Ectodermal cell (in vitro differentiated cells): ENCODE results near the gene BIRC5.

Experiments
- H3K27ac ChIP-seq: 2 replicates; pipeline ENCODE4 v1.7.0; 2013; ENCODE audit warnings: mild to moderate bottlenecking, low read depth, low read length; ENCODE audit not compliant: insufficient read depth, poor library complexity, severe bottlenecking
- H3K27me3 ChIP-seq: 2 replicates; pipeline ENCODE4 v1.7.0; 2013; ENCODE audit warnings: mild to moderate bottlenecking, low read length; ENCODE audit not compliant: insufficient read depth, control insufficient read depth, poor library complexity, severe bottlenecking
- H3K36me3 ChIP-seq: one replicate; pipeline ENCODE4 v1.7.0; 2013; ENCODE audit warnings: low read length; ENCODE audit not compliant: control insufficient read depth, insufficient read depth
- H3K4me1 ChIP-seq: one replicate; pipeline ENCODE4 v1.7.0; 2013; ENCODE audit warnings: low read length; ENCODE audit not compliant: control insufficient read depth, insufficient read depth
- H3K4me3 ChIP-seq: 2 replicates; pipeline ENCODE4 v1.7.0; 2013; ENCODE audit warnings: low read depth, low read length, control low read depth; ENCODE audit not compliant: insufficient read depth
- H3K9me3 ChIP-seq: 2 replicates; pipeline ENCODE4 v1.7.0; 2013; ENCODE audit warnings: mild to moderate bottlenecking, low read length, moderate library complexity; ENCODE audit not compliant: control insufficient read depth
- WGBS, 2 experiments: methylation state at CpG; one replicate each; pipeline ENCODE4 v1.1.7; 2013; ENCODE audit warnings: missing lambda C conversion rate in 2 of 2; 5-methylcytosine and 5-hydroxymethylcytosine counted together

Gene BIRC5

DNA sequence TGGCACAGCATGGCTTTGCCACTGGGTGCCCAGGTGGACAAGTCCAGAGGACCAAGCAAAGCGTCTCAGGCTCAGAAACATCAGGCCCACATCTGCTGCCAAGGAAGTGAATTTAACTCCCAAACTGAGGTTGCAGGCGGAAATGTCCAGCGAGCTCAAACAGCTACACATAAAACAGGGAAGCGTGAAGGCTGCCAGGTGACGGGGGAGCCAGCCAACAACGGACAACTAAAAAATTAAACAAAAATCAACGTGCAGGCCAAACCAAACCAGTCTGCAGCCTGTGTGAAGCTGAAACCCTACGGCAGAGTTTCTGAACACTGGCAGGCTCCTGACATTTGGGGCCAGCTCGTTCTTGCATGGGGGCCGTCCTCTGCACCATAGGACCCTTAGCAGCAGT is 29.7 kb upstream of the BIRC5 start:
- Histone ChIP-seq H3K27ac (no peak overlapping the region), H3K9me3 (no peaks in the 10 kb centered on the region), H3K4me3 (no peak overlapping the region), H3K36me3 (peaks cover 33% of the 10 kb centered on the region), H3K27me3 (no peaks in the 10 kb centered on the region), H3K4me1 (peaks cover 24% of the 10 kb centered on the region)
- 92 to 93% methylated on average over 10 of the region's 10 CpGs for WGBS, 2 experiments

DNA sequence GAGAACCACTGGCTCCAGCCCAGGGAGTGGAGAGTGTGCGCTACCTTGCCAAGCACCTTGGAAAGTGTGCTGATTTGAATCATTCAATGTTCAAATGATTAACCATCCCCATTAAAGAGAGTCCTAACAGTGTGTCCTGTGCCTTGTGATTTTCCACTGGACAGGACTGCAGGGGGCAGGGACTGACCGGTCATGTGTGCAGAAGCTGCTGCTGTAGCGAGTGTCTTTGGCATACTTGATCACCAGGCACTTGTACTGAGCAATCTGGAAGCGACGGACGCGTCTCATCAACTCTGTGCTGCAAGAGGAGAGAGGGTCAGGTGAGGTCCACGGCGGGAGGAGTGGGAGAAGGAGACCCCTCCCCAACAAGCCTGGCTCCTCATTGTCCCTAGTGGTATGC is 29.2 kb upstream of the BIRC5 start:
- 88 to 92% methylated on average over 9 of the region's 9 CpGs for WGBS, 2 experiments
- Histone ChIP-seq H3K4me3 (no peak overlapping the region), H3K4me1 (peaks cover 24% of the 10 kb centered on the region), H3K36me3 (peaks cover 28% of the 10 kb centered on the region), H3K27ac (no peak overlapping the region), H3K27me3 (no peaks in the 10 kb centered on the region), H3K9me3 (no peaks in the 10 kb centered on the region)

DNA sequence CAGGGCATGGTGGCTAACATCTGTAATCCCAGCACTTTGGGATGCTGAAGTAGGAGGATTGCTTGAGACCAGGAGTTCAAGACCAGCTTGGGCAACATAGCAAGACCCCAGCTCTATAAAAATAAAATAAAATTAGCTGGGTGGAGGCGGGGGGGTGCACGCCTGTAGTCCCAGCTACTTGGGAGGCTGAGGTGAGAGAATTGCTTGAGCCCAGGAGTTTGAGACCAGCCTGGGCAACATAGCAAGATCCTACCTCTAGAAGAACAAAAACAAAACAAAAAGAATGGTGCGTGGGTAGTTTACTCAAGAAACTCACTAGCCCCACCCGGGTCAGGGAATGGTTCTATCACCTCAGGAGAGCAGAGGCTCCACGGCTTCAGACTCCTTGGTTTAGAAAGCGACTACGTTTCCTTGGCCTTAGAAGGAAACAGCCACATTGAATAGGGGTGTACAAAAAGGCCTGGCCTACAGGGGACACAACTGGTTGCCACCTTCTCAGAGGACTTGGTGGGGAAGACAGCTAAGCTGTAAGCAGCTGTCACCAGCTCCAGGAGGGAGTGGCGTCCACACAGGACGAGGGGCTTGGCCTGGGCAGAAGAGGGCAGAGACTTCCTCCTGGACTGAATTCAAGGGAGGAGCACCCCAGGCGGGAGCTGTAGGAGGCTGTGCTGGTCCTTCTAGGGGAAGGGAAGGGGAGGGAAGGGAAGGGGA is 27.9 kb upstream of the BIRC5 start:
- WGBS, 2 experiments = 64 to 68% methylated on average over 9 to 10 of the region's 10 CpGs
- H3K27ac ChIP-seq = no peak overlapping the region
- peaks cover 20% of the 10 kb centered on the region for H3K36me3 ChIP-seq
- H3K4me3 ChIP-seq = peak overlapping the region; percentile 57
- no peaks in the 10 kb centered on the region for H3K27me3 ChIP-seq
- peaks cover 24% of the 10 kb centered on the region for H3K4me1 ChIP-seq
- H3K9me3 ChIP-seq = no peaks in the 10 kb centered on the region

DNA sequence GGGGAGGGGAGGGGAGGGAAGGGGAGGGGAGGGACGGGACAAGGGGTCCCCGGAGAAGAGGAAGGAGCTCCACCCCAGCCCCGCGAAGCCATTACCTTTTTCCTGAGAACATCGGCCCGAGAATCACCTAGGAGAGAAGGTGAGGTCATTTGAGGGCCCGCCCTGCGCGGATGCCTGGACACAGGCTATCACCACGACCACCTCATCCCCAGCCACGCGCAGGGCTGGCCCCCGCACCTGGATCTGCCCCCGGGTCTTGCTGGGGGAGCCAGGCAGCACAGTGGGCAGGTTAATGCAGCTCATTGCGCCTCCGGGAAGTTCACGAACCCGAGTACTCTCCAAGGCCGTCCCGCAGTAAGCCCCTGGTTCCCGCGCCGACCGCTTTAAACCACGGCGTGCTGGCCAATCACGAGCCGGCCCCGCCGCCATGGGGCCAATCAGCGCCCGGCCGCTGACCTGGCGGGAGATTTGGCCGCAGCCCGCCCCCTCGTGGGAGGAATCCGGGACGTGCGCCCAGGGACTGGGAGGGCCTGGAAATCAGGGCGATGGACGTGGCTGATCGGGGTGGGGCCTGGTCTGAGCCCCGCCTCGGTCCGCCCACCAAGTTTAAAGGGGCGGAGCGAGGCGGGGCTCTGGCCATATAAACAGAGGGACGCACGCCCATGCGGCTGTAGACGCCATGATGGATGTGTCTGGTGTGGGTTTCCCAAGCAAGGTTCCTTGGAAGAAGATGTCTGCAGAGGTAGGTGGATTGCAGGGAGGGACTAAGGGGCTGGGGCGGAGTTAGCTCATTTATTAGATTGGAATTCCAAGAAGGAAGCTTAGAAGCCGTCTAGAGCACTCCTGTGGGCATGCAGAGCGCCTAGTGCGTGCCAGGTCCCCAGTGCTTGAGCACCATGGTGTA is 27.1 kb upstream of the BIRC5 start, which contains the start of the genes AFMID and TK1:
Gene AFMID (plus strand): TSS at position 671 of the 904 bp plus-strand sequence. CDS start 9 bp downstream, at position 680.
Gene TK1 (minus strand): TSS at position 361 of the 904 bp plus-strand sequence. CDS start 58 bp downstream, at position 303.
- H3K27me3 ChIP-seq = no peaks in the 10 kb centered on the region
- H3K27ac ChIP-seq = no peak within 1 kb of the TSS
- WGBS, 2 experiments = 3 to 4% methylated on average over 57 of the region's 57 CpGs
- H3K4me1 ChIP-seq = peaks cover 24% of the 10 kb centered on the region
- no peaks in the 10 kb centered on the region for H3K9me3 ChIP-seq
- H3K36me3 ChIP-seq = peaks cover 21% of the 10 kb centered on the region
- H3K4me3 ChIP-seq = peak within 1 kb of the TSS; percentile 57

DNA sequence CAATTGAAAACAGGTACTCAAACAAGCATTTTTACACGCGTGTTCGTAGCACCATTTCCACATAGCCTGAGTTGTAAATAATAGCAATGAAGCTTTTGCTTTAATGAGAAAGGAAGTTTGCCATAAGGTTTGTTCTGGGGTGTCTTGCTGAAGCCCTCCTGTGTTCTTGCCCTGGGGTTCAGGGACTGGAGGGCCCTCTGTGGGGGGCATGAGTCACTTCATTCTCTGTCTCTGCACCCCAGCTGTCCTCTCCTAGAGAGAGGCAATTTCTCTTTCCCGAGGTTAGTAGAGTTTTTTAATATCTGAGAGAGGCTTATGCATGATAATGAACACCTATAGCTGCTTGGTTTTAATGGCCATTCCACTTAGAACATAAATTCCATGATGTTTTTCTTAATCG is 17.3 kb upstream of the BIRC5 start:
- Histone ChIP-seq H3K4me3 (no peak overlapping the region), H3K36me3 (peaks cover 28% of the 10 kb centered on the region), H3K9me3 (no peaks in the 10 kb centered on the region), H3K27ac (no peak overlapping the region), H3K4me1 (no peaks in the 10 kb centered on the region), H3K27me3 (no peaks in the 10 kb centered on the region)
- 92 to 96% methylated on average over 4 to 5 of the region's 5 CpGs for WGBS, 2 experiments

DNA sequence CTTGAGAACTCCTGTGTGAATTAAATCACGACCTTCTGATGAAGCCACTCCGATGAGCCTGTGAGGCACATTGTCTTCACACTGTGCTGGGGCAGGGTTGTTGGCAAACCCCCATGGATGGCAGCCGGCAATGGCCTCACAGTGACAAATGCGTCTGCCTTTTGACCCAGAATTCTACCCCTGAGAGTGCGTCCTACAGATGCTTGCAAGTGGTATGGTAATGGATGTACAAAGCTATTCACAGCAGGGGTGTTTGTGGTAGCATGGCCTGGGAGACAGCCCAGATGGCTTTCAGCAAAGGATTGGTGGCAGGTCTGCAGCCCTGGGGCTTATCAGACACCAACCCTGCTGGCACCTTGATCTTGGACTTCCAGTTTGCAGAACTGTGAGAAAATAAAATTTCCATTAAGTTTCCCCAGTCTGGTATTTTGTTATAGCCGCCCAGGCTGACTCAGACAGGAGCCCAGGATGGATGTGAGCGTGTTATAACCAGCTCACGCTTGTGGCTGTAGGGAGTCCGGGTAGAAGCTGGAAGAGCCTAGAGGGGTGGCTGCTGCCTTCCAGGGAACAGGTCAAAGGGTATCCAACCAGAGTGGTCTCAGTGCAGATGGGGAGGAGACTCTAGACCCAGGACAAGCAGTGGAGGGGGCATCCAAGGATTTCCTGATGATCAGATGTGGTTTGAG is 16.8 kb upstream of the BIRC5 start:
- 83 to 85% methylated on average over 9 of the region's 9 CpGs for WGBS, 2 experiments
- Histone ChIP-seq H3K27ac (no peak overlapping the region), H3K36me3 (peaks cover 25% of the 10 kb centered on the region)

DNA sequence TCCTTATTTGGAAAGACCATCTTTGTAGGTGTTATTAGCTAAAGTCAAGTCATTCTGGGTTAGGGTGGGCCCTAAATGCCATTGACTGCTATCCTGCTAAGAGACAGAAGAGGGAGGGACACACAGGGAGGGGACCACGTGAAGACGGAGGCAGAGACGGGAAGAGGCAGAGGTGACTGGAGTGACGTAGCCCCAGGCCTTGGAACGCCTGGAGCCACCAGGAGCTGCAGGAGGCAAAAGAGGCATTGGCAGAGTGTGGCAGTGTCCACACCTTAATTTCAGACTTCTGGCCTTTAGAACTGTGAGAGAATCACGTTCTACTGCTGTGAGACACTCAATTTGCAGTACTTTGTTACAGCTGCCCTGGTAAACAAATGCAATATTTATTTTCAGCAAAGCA is 13.6 kb upstream of the BIRC5 start:
- 88 to 91% methylated on average over 6 of the region's 6 CpGs for WGBS, 2 experiments
- Histone ChIP-seq H3K27me3 (no peaks in the 10 kb centered on the region), H3K9me3 (no peaks in the 10 kb centered on the region), H3K4me1 (no peaks in the 10 kb centered on the region), H3K4me3 (no peak overlapping the region), H3K36me3 (peaks cover 18% of the 10 kb centered on the region), H3K27ac (no peak overlapping the region)

More for the DNA sequence above, 16.8 kb upstream of the BIRC5 start:
- H3K4me1 ChIP-seq = no peaks in the 10 kb centered on the region
- H3K27me3 ChIP-seq = no peaks in the 10 kb centered on the region
- no peak overlapping the region for H3K4me3 ChIP-seq
- H3K9me3 ChIP-seq = no peaks in the 10 kb centered on the region

DNA sequence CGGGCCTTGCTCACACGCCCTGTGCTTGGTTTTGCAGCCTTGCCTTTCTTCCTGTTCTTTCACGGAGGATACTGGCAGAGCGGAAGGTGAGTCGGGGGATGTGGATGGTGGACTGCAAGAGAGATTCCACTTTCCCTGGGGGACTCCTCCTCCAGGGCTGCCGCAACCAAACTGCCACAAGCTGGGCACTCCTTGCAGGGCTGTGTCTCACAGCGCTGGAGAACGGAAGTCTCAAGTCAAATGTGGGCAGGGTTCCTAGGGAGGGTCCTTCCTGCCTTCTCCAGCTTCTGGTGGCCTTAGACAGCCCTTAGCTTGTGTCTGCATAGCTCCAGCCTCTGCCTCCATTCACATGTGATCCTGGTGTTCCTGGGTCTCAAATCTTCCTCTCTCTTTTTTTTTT is 11.4 kb upstream of the BIRC5 start:
- Histone ChIP-seq H3K27me3 (no peaks in the 10 kb centered on the region), H3K27ac (no peak overlapping the region), H3K4me3 (no peak overlapping the region), H3K9me3 (no peaks in the 10 kb centered on the region), H3K4me1 (no peaks in the 10 kb centered on the region), H3K36me3 (peaks cover 9% of the 10 kb centered on the region)
- WGBS, 2 experiments = 98 to 99% methylated on average over 8 of the region's 8 CpGs

DNA sequence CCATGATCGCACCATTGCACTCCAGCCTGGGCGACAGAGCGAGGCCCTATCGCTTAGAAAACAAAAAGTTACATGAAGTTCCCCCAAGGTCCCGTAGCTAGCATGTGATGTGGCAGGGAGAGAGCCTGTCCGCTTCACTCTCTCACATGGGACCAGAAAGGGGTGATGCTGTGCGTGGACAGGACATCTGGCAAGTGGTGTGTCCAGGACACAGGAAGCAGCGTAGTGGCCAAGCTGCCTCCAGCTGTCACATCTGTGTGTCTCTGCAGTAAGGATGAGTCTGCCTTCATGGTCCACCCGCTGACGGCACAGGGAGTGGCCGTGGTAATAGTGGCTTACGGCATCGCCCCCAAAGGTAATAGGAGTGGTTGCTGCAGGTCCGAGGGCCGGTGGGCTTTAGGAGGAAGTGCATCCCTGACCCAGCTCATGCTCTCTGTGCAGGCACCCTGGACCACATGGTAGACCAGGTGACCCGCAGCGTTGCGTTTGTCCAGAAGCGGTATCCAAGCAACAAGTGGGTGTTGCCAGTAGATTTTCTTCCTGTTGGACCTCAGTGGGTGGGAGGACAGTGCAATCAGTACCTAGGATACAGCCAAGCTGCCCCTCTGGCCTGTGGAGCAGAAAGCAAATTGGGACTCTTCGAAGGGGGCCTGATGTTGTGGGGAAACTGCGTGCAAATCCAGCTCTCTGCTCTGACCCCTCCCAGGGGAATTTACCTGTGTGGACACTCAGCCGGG is 9.5 kb upstream of the BIRC5 start:
- WGBS, 2 experiments = 94 to 97% methylated on average over 22 of the region's 22 CpGs
- Histone ChIP-seq H3K4me1 (no peaks in the 10 kb centered on the region), H3K27ac (no peak overlapping the region)

More for the DNA sequence above, 9.5 kb upstream of the BIRC5 start:
- no peaks in the 10 kb centered on the region for H3K27me3 ChIP-seq
- no peak overlapping the region for H3K4me3 ChIP-seq
- peaks cover 4% of the 10 kb centered on the region for H3K36me3 ChIP-seq
- H3K9me3 ChIP-seq = no peaks in the 10 kb centered on the region
